HG02571 (cell line): ENCODE data around the gene COMP.
"Not testable (repeated sequence)": the region's sequence is repeated elsewhere in the genome, so short reads cannot be mapped to it uniquely, and the experiment has no call there.

Experiments used
- ATAC-seq: cut with Tn5 transposase; IDR thresholded peaks from one replicate; pipeline ENCODE4 v1.9.1; 2021; ENCODE audit warnings: mild to moderate bottlenecking, moderate library complexity; ENCODE audit not compliant: unreplicated experiment

COMP gene

DNA sequence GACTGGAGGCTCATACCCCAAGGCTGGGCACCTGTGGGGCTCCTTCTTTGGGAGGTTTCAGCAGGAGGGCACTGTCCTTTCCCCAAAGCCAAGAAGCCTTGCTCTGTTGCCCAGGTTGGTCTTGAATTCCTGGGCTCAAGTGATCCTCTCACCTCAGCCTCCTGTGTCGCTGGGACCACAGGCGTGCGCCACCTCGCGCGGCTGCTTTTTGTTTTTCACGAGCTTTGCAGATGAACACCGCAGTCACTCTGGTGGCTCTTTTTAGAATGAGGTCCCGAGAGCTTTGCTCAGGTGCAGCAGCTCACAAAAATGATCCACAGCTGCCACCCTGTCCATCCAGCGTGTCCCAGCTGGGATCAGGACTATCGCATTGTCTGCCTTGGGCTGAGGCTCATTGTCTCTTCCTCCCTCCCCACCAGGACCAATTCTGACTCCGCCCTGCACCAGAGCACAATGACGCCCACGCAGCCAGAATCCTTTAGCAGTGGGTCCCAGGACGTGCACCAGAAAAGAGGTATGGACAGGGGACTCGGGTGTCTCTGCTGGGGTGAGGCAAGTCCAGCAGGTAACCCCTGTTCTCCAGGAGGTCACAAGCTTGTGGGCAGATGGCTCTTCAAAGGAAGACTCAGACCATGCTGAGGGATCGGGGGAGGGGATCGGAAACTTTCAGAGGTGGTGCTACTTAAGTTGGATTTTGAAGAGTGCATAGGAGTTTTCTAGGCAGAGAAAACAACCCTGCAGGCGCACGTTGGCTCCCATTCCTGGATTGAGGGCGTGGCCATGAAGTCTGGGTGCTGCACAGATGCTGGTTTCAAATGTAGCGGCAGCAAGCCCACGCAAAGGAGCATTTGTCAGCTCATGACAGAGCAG lies 41.5 kb downstream of the COMP start:
- ATAC-seq: no peak

DNA sequence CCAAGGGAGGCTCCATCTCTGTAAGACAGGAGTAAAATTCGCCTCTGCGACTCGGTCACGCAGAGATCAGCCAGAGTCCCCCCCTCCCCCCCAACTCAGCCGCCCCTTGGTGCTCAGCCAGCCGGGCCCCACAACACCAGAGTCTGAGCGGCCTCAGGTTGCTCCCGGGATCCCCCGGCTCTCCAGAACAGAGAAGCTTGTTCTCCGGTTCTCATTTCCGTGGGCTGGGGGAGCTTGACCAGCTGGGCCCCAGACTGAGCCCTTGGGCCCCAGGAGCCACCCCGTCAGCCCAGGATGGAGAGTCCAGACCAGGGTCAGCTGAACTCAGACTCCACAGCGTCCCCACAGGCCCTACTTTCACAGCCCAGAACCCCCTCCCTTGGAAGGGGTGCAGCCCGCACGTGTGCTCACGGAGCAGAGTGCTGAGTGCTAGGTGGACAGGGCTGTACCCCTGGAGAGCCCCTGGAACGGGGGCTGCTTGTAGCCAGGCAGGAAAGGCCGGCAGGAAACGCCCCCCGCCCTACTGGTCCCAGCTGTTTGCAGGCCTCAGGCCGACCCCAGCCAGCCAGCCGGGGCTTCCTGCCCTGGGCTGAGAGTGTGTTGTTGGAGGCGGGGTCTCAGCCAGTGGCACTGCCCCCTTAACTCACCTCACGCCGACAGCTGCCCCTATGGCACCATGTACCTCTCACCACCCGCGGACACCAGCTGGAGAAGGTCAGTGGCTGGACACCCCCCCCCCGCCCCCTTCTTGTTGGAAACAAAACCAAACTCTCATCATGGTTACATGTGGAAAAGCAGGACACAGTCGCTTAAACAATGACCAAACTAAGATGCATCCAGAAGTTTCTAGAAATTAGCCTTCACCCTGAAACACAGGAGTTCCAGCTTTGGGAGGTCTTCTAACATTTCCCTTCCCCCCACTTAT lies 44.4 kb downstream of the COMP start:
- ATAC-seq: no peak

DNA sequence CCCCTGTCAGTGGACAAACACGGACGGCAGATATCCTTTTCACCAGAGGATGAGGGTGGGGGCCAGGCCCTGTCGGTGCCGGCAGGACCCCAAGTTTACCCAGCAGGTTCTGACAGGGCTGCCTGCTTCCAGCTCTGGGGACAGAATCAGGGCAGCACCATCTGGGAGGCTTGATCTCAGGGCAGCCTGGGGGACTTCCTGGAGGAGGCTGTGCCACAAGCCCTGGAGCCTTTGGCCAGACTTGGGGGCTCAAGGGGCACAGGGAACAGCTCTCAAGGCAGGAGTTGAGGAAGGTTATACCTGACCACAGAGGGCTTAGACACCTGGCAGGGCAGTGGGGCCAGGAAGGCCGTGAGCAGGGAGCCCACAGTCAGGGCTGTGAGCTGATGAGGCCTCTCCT lies 45.2 kb downstream of the COMP start:
- no peak for ATAC-seq

DNA sequence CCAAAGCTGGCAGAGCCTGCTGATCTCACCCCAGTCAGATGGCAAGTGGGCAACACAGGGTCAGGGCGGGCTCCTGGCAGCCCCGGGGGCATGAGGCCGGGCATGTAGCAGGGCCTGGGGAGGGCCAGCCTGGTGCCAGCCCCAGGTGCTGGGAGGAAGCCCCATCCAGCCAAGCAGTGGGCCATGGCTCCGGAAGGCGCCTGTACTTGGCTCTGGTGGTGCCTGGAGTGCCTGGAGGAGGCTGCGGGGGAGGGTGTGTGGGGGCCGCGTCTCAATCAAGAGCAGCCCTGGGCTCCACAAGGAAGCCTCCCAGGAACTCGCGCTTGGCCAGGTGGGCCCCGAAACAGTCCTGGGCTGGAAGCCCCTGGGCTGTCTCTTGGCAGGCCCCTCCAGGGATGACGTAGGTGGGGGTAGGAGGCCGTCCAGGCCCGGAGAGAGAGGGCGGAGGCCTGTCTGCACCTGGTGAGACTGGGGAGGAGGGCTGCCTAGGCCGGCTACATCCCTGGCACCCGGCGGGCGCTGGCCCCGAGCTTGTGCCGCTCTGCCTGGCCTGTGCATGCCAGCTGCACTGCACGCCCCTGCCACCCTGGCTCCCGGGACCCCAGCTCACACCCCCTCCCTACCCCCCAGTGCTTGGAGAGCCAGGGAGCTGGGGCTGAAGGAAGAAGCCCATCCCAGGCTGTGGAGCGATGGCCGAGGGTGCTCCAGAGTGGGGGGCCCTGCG lies 45.9 kb downstream of the COMP start:
- ATAC-seq: no peak

DNA sequence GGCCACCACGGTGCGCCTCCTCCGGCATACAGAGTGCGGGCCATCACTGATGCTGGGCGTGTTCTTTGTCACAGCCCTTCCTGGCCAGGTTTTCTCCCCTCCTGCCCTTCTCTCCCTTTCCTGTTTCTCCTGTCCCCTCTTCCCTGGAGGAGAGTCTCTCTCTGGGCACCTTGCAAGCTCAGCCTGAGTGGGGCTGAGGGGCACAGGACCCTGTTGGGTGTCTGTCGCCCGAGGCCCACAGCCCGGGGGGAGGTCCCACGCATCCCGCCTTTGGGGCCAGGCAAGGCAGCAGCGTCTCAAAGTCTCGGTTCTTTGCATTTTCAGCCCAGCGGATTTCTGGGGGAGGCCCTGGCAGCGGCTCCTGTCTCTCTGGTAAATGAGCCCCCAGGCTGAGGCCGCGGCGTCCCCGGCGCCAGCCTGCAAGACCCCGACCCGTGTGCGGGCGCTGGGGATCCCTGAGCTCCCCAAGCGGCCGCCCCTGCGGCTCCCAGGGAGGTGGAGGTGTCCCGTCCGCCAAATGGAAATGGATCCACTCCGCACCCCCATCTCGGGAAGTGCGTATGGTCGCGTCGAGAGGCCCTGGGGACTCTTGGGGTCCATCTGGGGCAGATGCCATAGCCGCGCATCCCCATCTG lies 47.2 kb downstream of the COMP start:
- no peak for ATAC-seq

DNA sequence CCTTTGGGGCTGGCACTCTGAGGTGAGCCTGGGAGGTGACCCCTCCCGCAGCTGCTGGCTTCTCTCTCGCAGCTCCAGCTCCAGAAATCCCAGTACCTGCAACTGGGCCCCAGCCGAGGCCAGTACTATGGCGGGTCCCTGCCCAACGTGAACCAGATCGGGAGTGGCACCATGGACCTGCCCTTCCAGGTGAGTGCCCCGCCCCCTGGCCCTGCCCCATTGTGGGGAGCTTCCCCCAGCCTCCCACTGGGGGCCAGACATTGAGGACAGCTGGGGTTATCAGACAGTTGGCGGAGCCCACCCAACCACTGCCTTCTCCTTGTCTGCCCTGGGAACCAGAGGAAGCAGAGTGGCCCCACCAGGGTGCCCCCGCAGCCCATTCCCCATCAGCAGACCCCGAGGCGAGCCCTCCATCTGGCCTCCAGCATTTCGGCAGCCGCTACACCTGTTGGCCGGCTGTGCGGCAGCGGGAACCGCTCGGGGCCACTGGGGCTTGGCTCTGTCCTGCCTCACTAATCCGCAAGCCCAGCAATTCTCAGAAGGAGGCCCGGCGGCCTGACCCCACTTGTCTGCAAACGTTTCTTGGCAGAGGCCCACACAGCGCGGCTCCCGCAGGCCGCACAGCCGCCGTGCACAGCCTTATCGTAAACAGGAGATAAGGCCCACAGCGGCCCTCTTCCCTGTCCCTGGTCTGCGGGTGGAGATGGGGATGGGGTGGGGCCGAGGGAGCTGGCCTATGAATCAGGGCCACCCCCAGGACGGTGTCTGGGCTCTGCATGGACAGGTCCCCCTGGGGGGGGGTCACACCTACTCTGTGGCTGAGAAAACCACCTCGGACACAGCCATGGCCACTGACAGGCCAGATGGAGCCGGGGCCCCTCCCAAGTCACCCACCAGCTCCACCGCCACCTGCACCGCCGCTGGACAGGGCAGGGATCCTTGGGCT lies 48.0 kb downstream of the COMP start:
- ATAC-seq: no peak

DNA sequence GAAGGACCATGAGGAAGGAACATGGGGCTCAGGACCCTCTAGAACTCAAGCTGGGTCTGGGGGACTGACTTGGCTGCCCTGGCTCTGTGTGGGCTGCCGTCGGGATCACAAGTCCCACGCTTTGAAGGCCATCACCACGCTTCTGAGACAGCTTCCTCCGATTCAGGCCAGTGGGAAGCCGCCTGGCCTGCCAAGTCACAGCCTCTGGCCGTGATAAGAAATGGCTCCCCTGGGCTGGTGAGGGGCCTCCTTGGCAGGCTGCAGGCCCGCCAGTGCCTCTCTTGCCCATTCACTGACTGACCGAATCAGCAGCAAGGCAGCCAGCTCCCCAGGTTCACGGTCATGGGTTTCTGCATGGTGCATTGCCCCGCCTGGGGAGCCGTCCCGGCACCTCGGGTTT lies 48.8 kb downstream of the COMP start:
- ATAC-seq: no peak

DNA sequence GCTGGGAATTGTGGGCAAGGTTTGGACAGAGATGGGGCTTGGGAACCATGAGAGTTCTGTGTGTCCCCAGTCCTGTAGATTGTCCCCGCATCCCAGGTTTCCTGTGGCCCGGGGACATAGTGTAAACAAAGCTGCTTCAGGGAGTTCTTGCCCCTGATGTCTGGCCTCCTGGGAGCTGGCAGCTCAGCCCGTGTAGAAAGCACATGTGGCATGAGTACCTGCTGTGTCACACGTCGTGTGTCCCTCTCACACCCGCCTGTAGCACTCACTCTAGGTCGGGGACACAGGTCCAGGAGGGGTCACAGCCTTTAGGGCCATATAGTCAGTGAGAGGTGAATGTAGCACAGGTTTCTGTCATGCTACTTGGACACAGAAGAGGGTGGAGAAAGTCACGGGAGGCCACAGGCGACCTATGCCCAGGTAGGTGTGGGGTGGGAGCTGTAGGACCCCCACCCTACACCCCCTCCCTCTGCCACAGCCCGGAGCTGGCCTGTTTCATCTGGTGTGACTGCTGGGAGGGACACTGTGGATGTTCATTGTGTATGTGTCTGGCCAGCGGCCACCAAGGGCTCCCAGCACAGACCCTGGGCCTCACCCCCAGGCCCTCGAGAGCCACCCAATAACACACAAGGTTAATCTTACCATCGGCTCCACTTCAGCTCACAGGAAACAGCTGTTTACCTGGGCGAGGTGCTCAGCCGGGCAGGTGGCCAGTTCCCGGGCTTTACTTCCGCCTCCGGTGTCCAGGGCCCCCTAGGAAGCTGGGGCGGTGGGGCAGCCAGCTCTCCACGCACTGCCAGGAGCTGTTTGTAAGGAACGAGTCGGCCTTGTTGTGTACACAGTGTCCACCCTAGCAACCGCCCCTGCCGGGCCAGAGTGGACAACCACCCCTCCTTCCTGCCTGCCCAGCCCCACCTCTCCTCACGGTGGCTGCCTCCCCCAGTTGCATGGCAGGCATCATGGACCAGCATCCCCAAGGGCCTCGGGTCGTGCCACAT lies 49.7 kb downstream of the COMP start:
- no peak for ATAC-seq

DNA sequence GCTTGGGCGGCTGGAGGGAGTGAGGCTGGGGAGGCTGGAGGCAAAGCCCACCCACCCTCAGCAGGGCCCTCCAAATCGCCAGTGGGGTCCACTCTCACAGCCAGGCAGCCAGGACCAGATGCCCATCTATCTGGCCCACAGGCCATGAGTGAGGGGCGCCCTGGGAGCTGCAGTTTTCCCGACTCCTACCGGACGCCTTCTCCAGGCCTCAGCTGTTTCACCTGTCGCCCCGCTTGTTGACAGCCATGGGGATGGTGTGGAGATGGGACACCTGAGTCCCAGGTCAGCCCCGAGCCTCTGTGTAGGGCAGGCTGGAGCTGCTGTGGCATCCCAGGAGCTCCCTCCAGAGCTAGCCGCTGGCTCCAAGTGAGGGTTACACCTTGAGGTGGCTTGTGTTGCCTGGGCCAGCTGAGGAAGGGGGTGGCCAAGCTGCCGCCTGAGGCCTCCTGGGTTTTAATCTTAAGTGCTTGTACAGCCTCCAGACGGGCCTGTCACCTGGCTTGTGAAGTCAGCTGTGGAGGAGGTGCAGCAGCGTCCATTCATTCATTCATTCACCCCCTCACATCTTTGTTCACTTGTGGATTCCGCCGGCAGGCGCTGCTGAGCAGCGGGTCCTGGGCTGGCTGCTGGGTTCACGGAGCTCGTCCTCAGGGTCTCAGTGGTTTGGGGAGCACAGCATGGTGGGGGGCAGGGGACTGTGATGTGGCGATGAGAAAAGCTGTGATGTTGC lies 52.0 kb downstream of the COMP start:
- ATAC-seq: no peak

DNA sequence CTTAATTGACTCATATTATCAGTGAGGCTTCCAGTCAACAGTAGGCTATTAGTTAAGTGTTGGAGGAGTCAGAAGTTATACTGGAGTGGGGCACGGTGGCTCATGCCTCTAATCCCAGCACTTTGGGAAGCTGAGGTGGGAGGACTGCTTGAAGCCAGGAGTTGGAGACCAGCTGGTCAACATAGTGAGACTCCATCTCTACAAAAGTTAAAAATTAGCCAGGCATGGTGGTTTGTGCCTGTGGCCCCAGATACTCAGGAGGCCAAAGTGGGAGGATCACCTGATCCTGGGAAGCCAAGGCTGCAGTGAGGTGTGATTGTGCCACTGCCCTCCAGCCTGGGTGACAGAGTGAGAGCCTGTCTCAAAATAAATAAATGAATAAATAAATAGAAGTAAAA lies 53.2 kb downstream of the COMP start:
- no peak for ATAC-seq

DNA sequence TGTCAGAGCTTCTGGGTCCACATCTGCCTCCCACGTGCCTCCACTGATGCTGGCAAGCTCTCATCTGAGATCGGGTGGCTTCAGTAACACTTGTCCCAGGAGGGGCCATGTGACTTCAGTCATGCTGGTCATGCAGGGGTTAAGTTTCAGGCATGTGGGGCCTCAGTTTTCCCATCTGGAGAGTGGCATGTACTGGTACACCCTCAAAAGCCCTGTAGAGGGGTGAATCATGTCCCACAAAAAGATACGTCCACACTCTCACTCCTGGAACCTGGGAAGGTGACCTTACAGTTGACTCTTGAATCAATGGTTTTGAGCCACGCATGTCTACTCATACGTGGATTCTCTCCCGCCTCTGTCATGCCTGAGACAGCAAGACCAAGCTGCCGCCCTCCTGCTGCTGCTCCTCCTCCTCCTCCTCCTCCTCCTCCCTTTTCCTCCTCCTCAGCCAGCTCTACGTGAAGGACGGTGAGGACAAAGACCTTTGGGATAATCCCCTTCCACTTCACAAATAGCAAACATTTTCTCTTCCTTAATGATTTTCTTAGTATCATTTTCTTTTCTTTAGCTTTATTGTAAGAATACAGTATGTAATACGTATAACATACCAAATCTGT lies 53.7 kb downstream of the COMP start:
- no peak for ATAC-seq

DNA sequence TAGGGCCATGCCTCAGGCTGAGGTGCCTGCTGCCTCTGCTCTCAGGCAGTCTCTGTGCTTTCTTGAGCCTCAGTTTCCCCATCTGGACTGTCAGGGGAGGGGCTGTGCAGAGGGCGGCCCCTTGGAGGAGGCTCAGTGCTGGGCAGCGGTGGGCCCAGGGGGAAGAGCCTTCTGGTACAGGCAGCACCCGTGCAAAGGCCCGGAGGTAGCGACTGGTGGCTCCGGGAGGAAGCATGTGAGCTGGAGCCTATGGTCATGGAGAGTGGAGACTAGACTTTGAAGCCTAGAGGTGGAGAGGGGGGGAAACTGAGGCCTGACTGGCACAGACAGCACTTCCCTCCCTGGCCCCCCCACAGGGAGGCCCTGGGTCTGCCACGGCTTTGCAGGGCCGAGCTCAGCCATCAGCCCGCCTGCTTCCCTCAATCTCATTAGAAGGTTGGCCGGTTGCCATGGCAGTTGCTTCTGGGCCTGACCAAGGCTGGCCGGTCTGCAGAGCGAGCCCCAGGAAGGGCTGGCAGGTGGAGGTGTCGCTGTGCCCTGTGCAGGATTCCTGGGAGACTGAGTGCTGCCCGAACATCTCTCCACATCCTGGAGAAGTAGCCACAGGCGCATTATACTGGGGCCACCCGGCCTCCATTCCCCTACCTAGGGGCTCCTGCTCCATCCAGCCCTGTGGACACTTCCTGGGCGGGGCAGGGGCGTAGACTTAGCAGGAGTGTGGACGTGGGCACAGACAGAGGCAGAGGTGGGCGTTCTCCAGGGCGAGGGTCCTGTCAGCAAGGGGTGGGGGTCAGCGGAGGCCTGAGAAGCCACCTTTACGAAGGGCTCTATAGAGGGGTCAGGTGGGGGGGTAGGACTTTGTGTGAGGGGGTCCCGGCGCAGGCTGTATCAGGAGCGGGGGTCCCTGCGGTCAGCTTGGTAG lies 54.4 kb downstream of the COMP start:
- no peak for ATAC-seq

DNA sequence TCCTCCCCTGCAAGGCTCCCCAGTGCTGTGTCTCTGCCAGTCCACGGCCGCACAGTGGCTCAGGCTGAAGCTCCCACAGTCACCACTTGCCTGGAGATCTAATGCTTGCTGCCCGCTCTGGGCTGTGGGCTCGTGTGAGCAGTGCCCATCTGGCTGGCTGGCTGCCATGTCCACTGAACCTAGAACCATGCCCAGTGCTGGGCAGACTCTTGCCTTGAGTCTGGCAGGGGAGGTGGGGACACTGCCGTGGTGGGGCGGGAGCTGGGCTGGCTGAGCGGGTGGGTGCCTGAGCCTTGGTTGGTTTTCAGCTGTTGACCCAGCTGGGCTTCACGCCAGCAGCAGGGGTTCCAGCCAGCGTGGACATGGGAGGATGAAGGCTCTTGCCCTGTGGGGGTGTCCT lies 55.4 kb downstream of the COMP start:
- no peak for ATAC-seq

DNA sequence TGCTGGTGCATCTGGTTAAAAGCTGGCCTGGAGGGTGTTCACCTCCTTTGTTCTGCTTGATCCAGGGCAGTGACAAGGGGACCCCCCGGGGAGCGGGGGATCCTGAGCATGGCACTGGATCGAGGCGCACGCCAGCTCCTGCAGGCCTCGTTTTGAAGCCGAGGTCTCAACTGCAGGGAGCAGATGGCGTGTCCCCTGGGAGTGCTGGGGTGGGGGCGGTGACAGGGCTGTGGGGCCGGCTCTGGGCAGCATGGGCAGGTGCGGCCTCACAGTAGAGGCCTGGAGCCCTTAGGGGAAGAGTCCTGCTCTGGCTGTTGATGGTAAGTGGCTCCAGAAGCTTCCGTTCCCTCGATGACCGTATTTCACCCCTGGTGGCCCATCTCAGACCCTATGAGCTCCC lies 55.8 kb downstream of the COMP start:
- no peak for ATAC-seq

DNA sequence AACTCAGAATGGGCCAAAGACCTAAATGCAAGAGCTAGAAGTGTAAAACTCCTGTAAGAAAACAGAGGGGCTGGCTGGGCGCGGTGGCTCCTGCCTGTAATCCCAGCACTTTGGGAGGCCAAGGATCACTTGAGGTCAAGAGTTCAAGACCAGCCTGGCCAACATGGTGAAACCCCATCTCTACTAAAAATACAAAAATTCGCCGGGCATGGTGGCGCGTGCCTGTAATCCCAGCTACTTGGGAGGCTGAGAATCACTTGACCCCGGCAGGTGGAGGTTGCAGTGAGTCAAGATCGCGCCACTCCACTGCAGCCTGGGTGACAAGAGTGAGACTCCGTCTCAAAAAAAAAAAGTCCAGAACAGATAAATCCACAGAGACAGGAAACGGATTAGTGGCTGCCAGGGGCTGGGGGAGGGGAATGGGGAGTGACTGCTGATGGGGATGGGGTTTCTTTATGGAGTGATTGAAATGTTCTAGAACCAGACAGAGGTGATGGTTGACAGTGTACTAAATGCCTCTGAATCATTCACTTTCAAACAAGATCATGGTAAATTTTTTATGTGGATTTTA lies 57.3 kb downstream of the COMP start:
- not testable (repeated sequence) for ATAC-seq

DNA sequence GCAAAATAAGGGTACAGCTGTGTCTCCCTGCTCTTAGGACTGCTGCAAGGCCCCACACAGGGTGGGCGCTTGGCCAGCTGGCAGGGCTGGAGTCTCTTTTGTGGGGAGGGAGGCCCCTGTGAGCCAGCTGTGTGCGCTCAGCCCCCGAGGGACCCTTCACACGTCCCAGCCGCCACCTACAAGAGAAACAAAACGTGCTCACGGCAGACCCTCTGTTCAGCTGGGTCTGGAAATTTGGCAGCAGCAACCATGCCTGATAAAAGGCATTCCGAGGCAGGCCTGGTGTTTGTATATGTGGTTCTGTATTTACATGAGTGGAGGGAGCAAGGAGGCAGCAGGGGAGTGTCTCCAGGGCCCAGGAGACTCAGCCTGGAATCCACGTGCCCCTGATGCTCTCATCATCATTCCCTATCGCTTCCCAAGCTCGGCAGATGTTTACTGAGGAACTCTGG lies 57.9 kb downstream of the COMP start:
- ATAC-seq: no peak
